IPS-18a (cell line): ENCODE measurements around the gene TDRD1.

Experiments
- H3K27ac ChIP-seq: one replicate; pipeline ENCODE4 v1.5.1; 2013; ENCODE audit warnings: low read length
- H3K27me3 ChIP-seq: one replicate; pipeline ENCODE4 v1.6.1; 2013; ENCODE audit warnings: mild to moderate bottlenecking, low read length; ENCODE audit not compliant: control insufficient read depth, insufficient read depth
- H3K36me3 ChIP-seq: one replicate; pipeline ENCODE4 v1.6.1; 2013; ENCODE audit warnings: low read depth, low read length; ENCODE audit not compliant: control insufficient read depth
- H3K4me1 ChIP-seq: one replicate; pipeline ENCODE4 v1.6.1; 2013; ENCODE audit warnings: low read depth, low read length; ENCODE audit not compliant: control insufficient read depth
- H3K4me3 ChIP-seq: one replicate; pipeline ENCODE4 v1.5.1; 2013; ENCODE audit warnings: low read length
- H3K9ac ChIP-seq: one replicate; pipeline ENCODE4 v1.6.1; 2013; ENCODE audit warnings: mild to moderate bottlenecking, low read length, moderate library complexity
- H3K9me3 ChIP-seq: one replicate; pipeline ENCODE4 v1.6.1; 2013; ENCODE audit warnings: low read depth, low read length; ENCODE audit not compliant: control insufficient read depth

The TDRD1 gene

GRCh38 chr10:114255227-114255626, 76.1 kb downstream of the TDRD1 start:
- Histone ChIP-seq H3K9me3 (no peaks in the 10 kb centered on the region), H3K4me3 (no peak overlapping the region), H3K4me1 (no peaks in the 10 kb centered on the region), H3K9ac (no peak overlapping the region), H3K27me3 (no peaks in the 10 kb centered on the region), H3K27ac (no peak overlapping the region), H3K36me3 (no peaks in the 10 kb centered on the region)

DNA sequence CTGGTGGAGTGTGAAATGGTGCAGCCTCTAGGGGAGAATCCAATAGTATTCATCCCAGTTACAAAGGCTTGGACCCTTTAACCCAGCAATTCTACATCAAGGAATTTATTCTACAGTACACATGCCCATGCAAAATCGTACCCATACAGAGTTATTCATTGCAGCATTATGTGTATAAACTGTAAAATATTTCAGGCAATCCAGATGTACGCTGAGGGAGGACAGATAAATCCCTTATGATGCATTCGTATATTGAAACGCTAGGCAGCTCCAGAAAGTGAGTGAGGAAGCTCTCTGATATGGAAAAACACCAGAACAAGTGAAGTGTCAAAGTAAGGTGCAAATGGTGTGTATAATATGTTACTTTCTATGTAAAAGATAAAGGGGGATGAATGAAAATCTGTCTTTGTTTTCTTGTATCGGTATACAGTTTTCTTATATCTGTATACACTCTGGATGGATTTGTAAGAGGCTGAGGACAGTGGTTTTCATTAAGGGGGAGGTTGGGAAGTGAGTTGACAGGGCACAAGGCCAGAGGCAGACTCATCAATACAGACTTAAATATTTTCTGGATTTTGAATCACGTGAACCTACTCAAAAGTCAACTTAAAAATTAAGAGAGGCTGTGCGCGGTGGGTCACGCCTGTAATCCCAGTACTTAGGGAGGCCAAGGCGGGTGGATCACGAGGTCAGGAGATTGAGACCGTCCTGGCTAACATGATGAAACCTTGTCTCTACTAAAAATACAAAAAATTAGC, 77.0 kb downstream of the TDRD1 start:
- Histone ChIP-seq H3K27ac (no peak overlapping the region), H3K4me1 (no peaks in the 10 kb centered on the region), H3K9me3 (no peaks in the 10 kb centered on the region), H3K36me3 (no peaks in the 10 kb centered on the region), H3K27me3 (no peaks in the 10 kb centered on the region), H3K9ac (no peak overlapping the region), H3K4me3 (no peak overlapping the region)

GRCh38 chr10:114256822-114257221, 77.7 kb downstream of the TDRD1 start:
- no peaks in the 10 kb centered on the region for H3K9me3 ChIP-seq
- no peak overlapping the region for H3K9ac ChIP-seq
- H3K27me3 ChIP-seq: no peaks in the 10 kb centered on the region
- H3K4me1 ChIP-seq: no peaks in the 10 kb centered on the region
- no peak overlapping the region for H3K4me3 ChIP-seq
- H3K27ac ChIP-seq: no peak overlapping the region
- no peaks in the 10 kb centered on the region for H3K36me3 ChIP-seq

GRCh38 chr10:114257498-114257897, 78.3 kb downstream of the TDRD1 start:
- H3K4me1 ChIP-seq: peaks cover 3% of the 10 kb centered on the region
- H3K27ac ChIP-seq: no peak overlapping the region
- H3K9ac ChIP-seq: no peak overlapping the region
- no peak overlapping the region for H3K4me3 ChIP-seq
- H3K9me3 ChIP-seq: no peaks in the 10 kb centered on the region
- no peaks in the 10 kb centered on the region for H3K27me3 ChIP-seq
- no peaks in the 10 kb centered on the region for H3K36me3 ChIP-seq

DNA sequence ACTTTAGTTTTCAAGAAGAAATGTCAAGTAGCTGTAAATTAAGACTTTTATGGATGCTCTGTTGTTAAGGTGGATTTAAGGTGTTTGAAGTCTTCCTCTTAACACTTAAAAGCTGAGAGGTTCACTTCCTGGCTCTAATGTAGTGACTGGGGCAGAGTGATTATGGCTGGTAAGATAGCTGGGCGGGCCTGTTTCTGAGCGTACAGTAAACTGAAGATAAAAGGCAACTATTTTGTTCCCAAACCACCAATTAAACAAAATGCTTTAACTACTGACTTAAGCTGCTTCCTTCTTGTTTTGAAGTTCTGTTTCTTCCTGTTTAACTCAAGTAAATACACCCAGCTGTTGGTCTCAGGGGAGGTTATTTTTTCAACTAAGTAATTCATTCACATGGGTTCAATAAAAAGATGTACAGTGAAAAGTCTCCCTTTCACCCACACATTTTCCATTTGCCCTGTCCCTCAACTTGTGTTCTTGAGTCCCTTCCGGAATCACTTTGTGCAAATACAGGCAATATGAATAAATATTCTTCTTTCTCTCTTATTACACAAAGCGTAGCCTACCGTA, 79.2 kb downstream of the TDRD1 start:
- no peaks in the 10 kb centered on the region for H3K36me3 ChIP-seq
- no peaks in the 10 kb centered on the region for H3K9me3 ChIP-seq
- H3K9ac ChIP-seq: no peak overlapping the region
- H3K4me3 ChIP-seq: no peak overlapping the region
- no peaks in the 10 kb centered on the region for H3K27me3 ChIP-seq
- H3K27ac ChIP-seq: no peak overlapping the region
- H3K4me1 ChIP-seq: peaks cover 5% of the 10 kb centered on the region

DNA sequence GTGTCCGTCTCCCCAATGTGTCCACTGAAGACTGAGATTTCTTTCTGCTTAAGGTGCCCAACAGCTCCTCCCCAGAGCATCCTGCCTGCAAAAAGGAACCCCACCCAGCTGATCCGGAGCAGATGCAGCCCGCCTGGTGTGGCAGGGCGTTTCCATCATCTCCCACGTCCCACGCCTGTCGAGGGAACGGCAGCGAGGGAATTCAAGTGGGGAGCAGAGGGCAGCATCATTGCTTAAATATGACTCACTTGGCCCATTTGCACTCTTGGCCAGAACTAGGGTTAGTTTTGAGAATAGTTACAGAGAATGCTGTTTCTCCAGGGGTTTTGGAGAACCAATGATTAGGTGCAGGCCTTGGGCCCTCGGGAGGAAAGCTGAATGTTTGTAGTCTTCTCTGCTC, 80.7 kb downstream of the TDRD1 start:
- no peak overlapping the region for H3K4me3 ChIP-seq
- no peak overlapping the region for H3K9ac ChIP-seq
- no peaks in the 10 kb centered on the region for H3K9me3 ChIP-seq
- H3K27me3 ChIP-seq: no peaks in the 10 kb centered on the region
- peaks cover 5% of the 10 kb centered on the region for H3K4me1 ChIP-seq
- no peak overlapping the region for H3K27ac ChIP-seq
- no peaks in the 10 kb centered on the region for H3K36me3 ChIP-seq

DNA sequence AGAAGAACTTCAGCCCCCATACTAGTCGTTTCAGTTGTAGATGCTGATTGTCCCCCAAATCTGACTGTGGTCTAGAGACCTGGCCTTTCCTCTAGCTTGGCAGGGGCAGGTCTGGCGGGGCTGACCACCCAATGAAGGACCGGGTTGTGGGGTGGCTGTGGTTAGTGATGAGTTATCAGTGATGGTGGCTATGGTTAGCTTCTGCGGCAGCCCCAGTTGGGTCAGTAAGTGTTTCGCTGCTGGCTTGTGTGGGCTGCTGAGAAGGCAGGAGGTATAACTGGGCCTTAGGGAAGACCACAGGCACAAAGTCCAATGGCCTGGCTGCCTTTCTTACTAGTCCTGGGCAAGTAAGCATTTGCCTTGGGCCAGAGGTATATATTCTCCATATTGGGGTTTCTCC, 81.2 kb downstream of the TDRD1 start:
- Histone ChIP-seq H3K9me3 (no peaks in the 10 kb centered on the region), H3K27ac (no peak overlapping the region), H3K36me3 (no peaks in the 10 kb centered on the region), H3K4me1 (peaks cover 5% of the 10 kb centered on the region), H3K4me3 (no peak overlapping the region), H3K9ac (no peak overlapping the region), H3K27me3 (no peaks in the 10 kb centered on the region)

DNA sequence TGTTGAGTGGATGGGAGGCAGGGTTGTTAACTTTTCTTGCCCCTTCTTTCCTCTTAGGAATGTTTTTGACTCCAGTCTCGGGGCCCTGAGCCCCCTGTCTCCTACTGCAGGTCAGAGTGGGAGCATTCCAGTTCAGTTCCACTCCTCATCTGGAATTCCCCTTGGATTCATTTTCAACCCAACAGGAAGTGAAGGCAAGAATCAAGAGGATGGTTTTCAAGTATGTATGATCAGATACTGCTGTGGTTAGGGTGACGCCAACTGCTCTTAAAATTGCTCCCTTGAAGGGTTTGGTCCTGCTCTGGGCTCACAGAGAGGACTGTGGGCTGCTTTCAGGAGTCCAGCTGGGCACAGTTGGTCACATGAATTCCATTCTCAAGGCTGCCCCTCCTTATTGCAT, 81.9 kb downstream of the TDRD1 start:
- Histone ChIP-seq H3K27ac (no peak overlapping the region), H3K36me3 (no peaks in the 10 kb centered on the region), H3K27me3 (no peaks in the 10 kb centered on the region), H3K9ac (no peak overlapping the region), H3K9me3 (no peaks in the 10 kb centered on the region), H3K4me3 (no peak overlapping the region), H3K4me1 (peaks cover 5% of the 10 kb centered on the region)

GRCh38 chr10:114262496-114262895, 83.3 kb downstream of the TDRD1 start:
- H3K4me1 ChIP-seq: peaks cover 5% of the 10 kb centered on the region
- no peak overlapping the region for H3K4me3 ChIP-seq
- no peak overlapping the region for H3K9ac ChIP-seq
- no peaks in the 10 kb centered on the region for H3K9me3 ChIP-seq
- H3K36me3 ChIP-seq: no peaks in the 10 kb centered on the region
- H3K27ac ChIP-seq: no peak overlapping the region
- H3K27me3 ChIP-seq: no peaks in the 10 kb centered on the region

- Histone ChIP-seq H3K27ac (no peak overlapping the region), H3K36me3 (no peaks in the 10 kb centered on the region), H3K4me1 (peaks cover 5% of the 10 kb centered on the region), H3K9ac (no peak overlapping the region), H3K27me3 (no peaks in the 10 kb centered on the region), H3K4me3 (no peak overlapping the region), H3K9me3 (no peaks in the 10 kb centered on the region)
These were observed 86.4 kb downstream of the TDRD1 start for GRCh38 chr10:114265392-114266053.

DNA sequence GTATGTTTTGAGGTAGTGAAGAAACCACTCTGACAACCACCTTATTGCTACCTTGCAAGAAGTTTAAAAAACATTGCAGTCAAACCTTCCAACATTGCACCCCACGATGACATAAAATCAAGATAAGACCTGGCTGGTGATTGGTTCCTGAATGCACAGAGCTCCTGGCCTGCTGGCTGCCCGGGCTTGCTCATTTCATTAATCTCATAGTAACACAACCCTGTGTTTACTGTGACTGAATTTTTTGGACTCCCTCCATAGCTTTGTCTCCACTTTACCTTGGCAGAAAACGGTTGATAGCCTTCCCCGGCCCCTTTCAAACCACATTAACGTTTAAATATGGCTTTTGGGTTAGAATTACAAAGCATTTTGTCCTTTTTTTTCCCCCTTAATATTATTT, 87.4 kb downstream of the TDRD1 start:
- Histone ChIP-seq H3K36me3 (no peaks in the 10 kb centered on the region), H3K9ac (no peak overlapping the region), H3K27me3 (no peaks in the 10 kb centered on the region), H3K4me1 (peaks cover 5% of the 10 kb centered on the region), H3K9me3 (no peaks in the 10 kb centered on the region), H3K4me3 (no peak overlapping the region), H3K27ac (no peak overlapping the region)
